Activated CD8-positive, alpha-beta memory T cell treated with anti-CD3 and anti-CD28 coated beads, Interleukin-2, amount 50 U/mL, for 1 hour (primary cell): ENCODE results near the gene CCT6B.
"Not testable (repeated sequence)": the region's sequence is repeated elsewhere in the genome, so short reads cannot be mapped to it uniquely, and the experiment has no call there.

Experiments used
- DNase-seq: peaks from one replicate; pipeline ENCODE4 v3.0.0-alpha.2; 2020; ENCODE audit errors: extremely low read depth

Gene CCT6B

DNA sequence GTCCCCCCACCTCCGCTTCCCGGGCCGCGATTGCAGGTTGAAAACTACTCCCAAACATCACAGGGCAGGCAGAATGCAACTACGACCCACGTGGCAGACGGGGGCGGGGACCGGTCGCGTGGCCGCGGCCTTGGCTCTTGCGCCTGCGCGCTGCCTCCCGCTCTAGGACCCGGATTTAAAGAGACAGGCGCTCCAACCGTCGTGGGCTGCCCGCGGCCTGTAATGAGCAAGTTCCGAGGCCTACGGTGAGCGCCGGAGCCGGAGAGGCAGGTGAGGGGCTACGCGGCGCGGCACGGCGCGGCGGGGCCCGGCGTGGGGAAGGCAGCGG lies 19.1 kb upstream of the CCT6B start, which contains the start of gene LIG3:
TSS of gene LIG3 (plus strand) at position 160 of the 328 bp plus-strand sequence. CDS start 2,494 bp downstream, outside the sequence.
- DNase-seq: peak; percentile 78

GRCh38 chr17:34979650-34980352 lies 18.5 kb upstream of the CCT6B start:
- no peak for DNase-seq

DNA sequence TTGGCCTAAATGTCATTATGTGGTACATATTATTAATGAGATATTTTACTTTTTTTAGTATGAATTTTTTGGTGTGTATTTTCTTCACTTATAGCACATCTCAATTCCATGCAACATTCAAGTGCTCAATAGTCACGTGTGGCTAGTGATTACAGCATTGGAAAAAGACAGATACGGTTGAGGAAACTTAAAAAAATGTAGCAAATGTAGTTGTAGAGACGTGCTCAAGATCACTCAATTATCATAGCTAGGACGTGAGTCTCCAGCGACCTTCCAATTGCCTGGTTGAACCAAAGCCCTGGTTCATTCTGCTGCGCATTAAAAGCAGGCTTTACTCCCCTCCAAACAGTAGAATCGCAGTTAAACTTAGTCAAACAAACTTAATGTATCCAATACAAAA lies 17.9 kb upstream of the CCT6B start:
- no peak for DNase-seq

DNA sequence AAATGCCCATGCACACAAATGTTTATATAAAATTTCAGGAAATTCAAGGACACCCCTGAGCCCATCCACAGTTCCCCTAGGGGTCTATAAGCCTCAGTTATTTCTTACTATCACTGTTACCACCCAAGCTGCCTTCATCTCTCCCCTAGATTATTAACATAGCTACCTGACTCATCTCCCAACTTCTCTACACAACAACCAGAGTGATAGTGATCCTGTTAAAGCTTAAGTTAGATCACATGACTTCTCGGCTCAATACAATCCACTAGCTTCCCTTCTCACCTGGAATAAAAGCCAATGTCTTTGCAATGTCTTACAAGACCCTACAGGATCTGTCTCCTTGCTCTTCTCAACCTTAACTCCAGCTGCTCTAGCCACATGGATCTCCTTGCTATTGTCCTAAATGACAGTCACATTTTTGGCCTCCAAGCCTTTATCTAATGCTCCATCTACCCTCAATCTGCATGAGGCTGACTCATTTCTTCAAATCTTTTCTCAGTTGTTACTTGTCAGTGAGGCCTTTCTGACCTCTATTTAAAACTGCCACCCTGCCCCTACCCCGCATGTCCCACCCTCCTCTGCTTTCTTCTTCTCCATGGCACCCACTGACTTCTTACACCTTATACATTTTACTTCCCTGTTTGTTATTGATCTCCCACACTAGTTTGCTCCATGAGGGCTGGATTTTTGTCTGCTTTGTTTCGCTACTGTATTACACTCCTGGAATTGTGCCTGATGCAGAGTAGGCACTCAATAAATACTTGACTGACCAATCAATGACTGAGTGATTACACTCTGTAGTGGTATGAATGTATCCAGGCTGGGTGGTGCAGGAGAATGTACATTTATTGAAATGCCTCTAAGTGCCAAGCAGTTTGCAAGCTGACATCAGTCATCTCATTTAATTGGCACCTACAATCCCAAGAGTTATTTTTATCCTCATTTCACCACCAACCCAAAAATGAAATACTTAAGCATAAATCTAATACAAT lies 13.8 kb upstream of the CCT6B start:
- DNase-seq: no peak

- DNase-seq: no peak
These were observed 12.9 kb upstream of the CCT6B start for GRCh38 chr17:34974179-34974578.

- no peak for DNase-seq
These were observed 2.8 kb downstream of the CCT6B start for GRCh38 chr17:34958438-34958837.

- not testable (repeated sequence) for DNase-seq
These were observed 10.5 kb downstream of the CCT6B start for GRCh38 chr17:34950780-34951179.

DNA sequence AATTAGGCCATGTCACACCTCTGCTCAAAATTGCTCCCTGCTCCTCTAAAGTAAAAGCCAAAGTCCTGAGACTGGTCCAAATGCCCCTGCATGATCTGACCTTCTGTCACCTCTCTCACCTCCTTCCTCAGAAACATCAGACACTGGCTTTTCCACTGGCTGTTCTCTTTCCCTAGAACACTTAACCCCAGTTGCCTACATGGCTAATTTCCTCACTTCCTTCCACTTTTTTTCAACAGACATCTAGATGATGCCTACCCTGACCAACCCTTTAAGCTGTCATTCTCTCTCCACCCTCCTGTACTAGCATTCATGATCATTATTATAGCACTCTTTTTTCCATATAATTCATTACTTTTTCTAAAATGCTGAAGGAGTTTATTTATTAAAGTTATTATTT lies 31.0 kb downstream of the CCT6B start:
- DNase-seq: no peak

DNA sequence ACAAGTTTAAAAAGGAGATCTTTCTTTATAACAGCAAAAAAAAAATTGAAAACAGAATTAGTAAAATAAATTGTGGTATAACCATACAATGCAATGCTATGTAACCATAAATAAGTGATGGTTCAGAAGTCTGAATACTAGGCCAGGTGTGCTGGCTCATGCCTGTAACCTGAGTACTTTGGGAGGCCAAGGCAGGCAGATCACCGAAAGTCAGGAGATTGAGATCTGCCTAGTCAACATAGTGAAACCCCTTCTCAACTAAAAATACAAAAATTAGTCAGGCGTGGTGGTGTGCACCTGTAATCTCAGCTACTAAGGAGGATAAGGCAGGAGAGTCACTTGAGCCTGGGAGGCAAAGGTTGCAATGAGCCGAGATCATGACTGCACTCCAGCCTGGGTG lies 34.6 kb downstream of the CCT6B start:
- no peak for DNase-seq

- DNase-seq: no peak
These were observed 40.6 kb downstream of the CCT6B start for GRCh38 chr17:34920676-34921075.

GRCh38 chr17:34917381-34917780 lies 43.9 kb downstream of the CCT6B start:
- DNase-seq: no peak

DNA sequence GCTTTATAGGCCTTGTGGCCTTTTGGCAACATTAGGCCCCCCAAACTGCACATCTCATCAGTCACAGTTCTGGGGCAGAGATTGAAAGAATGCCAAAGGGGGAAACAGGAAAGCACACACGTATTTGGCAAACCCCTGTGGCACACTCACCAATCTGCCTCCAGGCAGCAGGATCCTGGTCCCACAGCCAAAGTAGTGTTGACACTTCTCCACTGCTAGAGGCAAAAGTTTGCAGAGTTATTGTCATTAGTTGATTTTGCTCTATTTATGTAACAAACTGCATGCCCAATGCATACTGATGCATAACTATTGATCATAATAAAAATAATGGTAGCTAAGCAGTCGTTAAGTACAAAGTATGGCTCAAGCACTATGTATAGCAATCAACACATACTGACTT lies 45.1 kb downstream of the CCT6B start:
- DNase-seq: no peak

DNA sequence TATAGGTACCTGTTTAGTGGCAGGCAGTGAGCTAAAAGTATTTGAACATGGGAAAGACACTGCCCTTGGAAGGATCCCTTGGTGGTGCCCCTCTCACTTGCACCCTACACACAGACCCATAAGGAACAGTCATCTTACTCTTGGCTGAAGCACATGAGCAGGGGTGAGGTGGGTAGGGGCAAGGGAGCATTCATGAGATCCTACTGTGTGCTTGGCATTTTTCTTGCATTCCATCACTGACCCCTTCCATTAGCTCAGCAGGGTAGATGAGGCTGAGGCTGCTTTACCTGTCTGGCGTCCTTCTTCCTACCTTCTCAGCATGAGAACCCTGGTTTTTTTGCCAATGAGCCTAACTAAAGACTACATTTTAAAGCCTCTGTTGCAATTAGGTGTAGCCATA lies 48.3 kb downstream of the CCT6B start:
- no peak for DNase-seq

DNA sequence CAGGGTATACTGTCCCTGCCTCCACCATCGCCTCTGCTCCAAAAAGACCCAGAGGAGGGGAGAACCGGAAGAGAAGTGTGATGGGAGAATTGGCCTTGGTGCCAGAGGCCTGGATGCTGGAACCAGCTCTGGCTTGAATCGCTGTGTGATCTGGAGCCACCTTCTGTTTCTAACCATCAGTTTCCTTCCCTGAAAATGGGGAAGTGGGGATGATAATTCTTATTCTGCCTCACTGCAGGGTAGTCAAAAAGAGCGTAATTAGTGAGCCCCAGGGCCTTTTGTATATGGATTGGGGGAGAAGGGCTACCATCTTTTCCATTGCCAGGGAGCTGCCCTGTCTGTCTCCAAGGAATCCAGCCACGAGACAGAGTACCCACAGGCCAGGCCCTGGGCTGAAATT lies 52.2 kb downstream of the CCT6B start:
- no peak for DNase-seq

DNA sequence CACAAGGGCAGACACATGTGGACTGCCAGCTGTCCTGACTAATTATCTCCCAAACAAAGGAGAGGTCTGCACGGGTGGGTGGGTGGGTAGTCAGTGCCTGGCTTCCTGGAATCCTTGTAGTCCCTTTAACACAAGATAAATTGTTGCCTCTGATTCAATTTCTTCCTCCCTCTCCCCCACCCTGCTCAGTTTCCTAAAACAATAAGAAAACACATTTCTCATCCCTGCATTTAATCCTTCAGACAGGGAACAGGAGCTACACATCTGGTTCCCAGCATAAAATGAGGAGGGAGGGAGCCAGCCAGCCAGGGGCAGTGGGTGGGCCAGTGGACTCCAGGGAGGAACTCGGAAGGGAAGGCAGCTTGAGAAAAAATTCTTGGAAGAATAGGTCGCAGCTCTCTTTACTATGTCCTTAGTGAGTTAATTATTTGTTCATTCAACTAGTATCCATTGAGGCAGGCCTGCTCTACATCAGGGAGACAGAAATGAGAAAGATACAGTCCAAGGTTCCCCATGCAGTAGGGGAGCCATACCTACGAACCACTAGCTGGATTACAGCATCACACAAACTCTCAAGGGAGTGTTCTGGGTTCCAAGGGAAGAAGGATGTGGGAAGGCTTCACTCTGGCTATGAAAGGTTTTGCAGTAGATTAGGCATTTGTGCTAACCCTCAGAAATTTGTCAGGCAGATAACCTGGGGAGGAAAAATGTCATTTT lies 58.3 kb downstream of the CCT6B start:
- DNase-seq: no peak

DNA sequence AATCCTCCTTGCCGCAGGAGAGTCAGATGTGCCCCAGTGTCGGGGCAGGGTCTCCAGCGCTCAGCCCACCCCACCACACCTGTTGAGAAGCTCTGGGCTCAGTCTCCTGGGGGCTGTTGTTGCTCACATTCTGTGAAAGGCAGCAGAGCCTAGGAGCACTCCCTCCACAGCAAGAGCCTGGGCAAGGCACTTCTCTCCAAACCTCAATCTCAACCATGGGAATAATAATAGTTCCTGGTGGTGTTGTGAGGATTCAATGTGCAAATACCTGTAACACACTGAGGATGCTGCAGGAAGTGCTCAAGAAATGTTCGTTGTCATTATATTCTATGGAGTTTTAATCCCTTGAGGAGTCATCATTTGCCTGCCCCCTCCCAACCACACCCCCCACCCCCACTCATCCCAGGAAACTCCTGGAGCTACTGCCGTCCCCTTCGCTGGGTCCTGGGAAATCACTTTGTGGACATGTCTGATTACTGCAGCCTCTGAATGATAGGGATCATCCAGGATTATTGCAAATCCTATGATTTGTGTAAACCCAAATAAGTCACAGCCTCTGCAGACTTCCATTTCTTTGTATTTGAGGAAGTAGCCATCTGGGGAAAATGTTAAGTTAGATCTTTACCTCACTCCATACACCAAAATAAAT lies 61.5 kb downstream of the CCT6B start:
- no peak for DNase-seq

DNA sequence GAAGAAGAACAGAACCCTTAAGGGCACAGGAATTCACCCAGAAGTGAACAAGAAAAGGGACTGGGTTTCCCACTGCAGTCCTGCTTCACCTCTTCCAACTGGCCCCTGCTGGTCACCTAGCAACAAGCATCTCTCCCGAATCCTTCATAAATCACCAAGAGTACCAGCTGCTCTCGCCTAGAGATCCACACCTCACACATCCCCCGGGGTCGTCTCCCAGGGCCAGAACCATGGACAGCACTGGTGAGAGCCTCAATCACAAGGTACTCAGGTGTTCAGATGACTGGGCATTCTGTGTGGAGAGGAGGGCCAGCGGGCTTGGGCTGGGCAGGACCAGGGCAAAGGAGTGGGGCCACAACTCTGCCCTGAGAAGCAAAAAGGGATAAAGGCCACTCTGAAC lies 65.9 kb downstream of the CCT6B start:
- no peak for DNase-seq

DNA sequence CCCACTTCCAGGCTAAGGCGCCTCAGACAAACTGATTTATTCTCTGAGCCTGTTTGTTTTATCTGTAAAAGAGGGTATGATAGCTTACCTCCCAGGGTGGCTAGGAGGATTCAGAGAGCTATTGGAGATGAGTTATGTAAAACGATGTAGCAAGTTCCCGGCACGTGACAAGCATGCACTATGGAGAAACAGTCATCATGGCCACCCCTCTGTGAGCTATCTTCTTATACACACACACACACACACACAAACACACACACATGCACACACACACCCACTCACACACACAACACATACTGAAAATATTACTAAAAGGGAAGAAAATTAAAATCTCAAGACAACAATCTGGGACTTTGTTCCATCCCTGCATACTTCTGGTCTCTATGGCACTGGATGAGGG lies 66.3 kb downstream of the CCT6B start:
- DNase-seq: no peak

DNA sequence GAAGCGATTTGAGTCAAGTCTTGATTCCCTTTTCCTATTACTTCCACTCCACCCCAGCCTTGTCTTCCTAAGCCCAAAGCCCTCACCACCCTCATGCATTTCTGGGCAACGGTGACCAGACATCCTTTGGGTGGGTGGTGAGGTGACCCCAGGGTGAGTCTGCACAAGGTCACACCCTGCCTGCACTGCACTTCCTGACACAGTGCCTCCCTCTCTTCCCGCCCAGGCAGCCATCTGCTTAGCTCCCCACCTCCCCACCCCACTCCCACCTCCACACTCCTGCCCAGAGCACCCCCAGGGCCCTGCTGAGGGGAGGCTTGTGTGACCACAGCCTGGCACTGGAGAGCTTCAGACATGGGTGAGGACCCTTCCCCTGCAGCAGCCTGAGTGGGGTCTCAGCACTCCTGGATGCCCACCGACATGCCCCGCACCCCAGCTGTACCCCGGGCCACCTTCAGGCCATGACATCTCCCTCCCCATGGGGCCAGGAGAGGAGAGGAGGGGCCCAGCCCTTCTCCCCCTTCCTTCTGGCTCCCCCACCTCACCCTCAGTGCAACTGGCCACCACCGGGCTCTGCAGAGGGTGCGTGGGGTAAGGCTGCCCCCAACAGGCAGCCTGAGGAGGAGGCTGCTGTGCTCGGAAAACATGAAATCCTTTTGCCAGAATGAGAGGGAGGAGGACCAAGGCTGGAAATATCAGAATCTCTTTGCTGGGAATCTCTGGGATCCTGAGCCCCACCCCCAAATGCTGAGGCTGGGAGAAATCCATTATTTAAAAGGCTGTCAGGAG lies 68.6 kb downstream of the CCT6B start:
- no peak for DNase-seq

DNA sequence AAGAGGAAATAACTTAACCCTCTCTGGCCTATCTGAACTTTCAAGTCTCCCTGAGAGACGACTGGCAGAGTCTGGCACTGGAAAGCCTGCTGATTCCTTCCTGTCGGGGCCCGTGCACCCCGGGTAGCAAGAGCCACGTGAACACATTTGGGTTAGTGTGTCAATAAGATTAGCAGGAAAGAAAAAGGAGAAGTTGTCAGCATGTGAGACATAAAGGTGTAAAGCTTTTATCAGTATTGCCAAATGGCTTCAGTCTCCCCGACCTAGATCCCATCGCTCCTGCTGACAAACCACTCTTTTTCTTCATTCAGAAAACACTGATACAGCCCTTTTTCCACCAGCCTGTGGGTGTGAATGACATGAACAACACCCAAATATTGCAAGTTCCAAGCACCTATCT lies 74.4 kb downstream of the CCT6B start:
- no peak for DNase-seq

DNA sequence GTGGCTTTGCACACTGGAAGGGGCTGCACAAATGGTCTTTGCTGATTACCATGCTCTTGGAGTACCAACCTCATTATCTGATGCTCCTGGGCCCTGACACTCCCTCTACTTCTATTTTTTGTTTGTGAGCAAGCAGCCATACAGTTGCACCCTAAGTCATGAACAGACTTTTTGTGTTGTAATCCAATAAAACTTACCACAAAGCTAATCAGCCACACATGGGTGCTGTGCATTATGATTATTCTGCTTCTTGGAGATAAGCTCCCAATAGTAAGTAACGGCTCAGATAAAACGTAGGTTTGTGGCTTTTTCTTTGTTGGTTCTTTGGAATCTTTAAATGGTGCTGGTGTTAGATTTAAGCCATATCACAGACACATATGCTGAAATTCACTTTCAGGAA lies 76.2 kb downstream of the CCT6B start:
- no peak for DNase-seq
